ENCODE measurements around the gene SRSF4.
"Not testable (repeated sequence)": the region's sequence is repeated elsewhere in the genome, so short reads cannot be mapped to it uniquely, and the experiment has no call there.

SRSF4 gene

DNA sequence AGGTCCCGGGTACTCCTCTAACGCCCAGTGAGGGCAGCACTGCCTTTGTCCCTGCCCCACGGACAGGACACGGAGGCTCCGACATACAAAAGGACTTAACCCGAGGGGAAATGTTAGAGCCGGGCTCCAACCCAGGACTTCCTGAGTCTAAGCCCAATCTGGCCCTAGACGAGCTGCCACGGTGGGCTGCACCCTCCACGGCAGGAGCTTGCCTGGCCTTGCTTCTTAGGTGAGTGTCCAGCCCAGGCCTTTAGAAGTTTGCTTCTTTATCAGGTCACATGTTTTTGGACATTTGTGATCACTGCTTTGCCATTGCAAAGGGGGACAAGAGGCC is 47.0 kb downstream of the SRSF4 start:
- TF ChIP-seq, protein P1, sequence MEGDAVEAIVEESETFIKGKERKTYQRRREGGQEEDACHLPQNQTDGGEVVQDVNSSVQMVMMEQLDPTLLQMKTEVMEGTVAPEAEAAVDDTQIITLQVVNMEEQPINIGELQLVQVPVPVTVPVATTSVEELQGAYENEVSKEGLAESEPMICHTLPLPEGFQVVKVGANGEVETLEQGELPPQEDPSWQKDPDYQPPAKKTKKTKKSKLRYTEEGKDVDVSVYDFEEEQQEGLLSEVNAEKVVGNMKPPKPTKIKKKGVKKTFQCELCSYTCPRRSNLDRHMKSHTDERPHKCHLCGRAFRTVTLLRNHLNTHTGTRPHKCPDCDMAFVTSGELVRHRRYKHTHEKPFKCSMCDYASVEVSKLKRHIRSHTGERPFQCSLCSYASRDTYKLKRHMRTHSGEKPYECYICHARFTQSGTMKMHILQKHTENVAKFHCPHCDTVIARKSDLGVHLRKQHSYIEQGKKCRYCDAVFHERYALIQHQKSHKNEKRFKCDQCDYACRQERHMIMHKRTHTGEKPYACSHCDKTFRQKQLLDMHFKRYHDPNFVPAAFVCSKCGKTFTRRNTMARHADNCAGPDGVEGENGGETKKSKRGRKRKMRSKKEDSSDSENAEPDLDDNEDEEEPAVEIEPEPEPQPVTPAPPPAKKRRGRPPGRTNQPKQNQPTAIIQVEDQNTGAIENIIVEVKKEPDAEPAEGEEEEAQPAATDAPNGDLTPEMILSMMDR (IDR thresholded peaks at IDR 0.05; ENCODE audit: insufficient read depth, missing control alignments): no peak
- DNase-seq (ENCODE audit: insufficient read length, low spot score) (no peak), FAIRE-seq (no peak)

DNA sequence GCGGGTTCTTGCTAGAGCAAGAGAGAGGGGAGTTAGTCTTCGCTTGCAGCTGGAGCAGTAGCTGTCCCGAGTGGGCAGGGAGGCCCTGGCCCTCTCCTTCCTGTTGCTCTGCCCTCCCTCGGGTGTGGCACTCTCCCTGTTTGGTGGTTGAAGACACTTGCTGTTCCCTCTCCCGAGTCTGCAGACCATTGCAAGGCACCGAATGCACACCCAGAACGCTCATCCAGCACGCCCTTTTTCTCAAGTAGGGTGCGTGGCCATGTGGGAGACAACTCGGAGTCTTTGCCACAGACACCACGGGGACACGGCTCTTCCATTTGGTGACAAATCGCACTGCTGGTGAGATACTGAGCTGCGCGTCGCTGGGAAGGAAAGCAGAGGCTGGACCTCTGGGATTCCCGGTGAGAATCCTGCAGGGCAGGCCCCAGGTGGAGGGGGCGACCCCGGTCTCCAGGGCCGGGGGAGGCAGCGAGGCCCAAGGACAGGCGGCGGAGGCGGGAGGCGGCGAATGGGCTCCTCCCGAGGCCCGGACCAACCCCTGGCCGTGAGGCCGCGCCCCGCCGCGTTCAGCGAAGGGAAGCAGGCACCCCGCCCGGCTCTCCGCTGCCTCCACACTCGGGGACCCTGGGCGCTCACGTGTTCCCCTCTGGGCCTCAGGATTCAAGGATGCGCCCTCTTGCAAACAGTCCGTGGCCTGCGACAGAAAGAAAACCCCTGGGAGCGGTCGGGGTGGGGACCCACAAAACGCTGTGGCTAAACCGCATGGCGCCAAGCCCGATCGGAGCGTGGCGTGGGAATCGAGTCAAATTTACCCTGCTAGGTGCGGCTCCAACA is 47.6 kb downstream of the SRSF4 start:
- no peak for DNase-seq (ENCODE audit: insufficient read length, low spot score)
- TF ChIP-seq, protein P1 (IDR thresholded peaks at IDR 0.05; ENCODE audit: insufficient read depth, missing control alignments): no peak
- FAIRE-seq: no peak

- FAIRE-seq; DNase-seq (ENCODE audit: insufficient read length, low spot score): not testable (repeated sequence)
Measured at GRCh38 chr1:29131056-29131455, 50.6 kb downstream of the SRSF4 start.

GRCh38 chr1:29129916-29130315 is 51.8 kb downstream of the SRSF4 start:
- TF ChIP-seq, protein P1 (IDR thresholded peaks at IDR 0.05; ENCODE audit: insufficient read depth, missing control alignments): no peak

GRCh38 chr1:29128739-29129138 is 53.0 kb downstream of the SRSF4 start:
- no peak for FAIRE-seq
- TF ChIP-seq, protein P1 (IDR thresholded peaks at IDR 0.05; ENCODE audit: insufficient read depth, missing control alignments): no peak
- no peak for DNase-seq (ENCODE audit: insufficient read length, low spot score)

More at GRCh38 chr1:29129916-29130315, 51.8 kb downstream of the SRSF4 start:
- FAIRE-seq: no peak
- DNase-seq (ENCODE audit: insufficient read length, low spot score): no peak

- DNase-seq (ENCODE audit: insufficient read length, low spot score) (no peak), FAIRE-seq (no peak)
- TF ChIP-seq, protein P1 (IDR thresholded peaks at IDR 0.05; ENCODE audit: insufficient read depth, missing control alignments): no peak
Measured at GRCh38 chr1:29126198-29126597, 55.5 kb downstream of the SRSF4 start.

DNA sequence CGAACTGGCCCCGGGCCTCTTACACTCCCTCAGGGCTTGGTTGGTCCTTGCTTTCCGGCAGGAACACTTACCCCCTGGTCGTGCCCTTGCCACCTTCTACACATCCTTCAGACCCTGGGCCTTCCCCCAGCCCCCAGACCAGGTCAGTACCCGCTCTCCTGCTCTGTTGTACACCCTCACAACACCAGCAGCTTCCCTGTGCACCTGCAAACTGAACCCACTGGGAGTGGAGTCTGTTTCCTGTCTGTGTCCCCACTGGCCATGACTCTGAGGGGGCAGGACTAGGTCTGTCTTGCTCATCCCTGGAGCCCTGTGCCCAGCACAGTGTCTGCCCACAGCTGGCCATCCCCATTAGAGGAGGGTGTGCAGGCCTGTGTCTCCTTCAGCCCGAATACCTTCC is 55.9 kb downstream of the SRSF4 start:
- FAIRE-seq (no peak), DNase-seq (ENCODE audit: insufficient read length, low spot score) (no peak)
- TF ChIP-seq, protein P1 (IDR thresholded peaks at IDR 0.05; ENCODE audit: insufficient read depth, missing control alignments): no peak
